ENCODE measurements around the gene KLF11.
"Not testable (repeated sequence)": the region's sequence is repeated elsewhere in the genome, so short reads cannot be mapped to it uniquely, and the experiment has no call there.

DNA sequence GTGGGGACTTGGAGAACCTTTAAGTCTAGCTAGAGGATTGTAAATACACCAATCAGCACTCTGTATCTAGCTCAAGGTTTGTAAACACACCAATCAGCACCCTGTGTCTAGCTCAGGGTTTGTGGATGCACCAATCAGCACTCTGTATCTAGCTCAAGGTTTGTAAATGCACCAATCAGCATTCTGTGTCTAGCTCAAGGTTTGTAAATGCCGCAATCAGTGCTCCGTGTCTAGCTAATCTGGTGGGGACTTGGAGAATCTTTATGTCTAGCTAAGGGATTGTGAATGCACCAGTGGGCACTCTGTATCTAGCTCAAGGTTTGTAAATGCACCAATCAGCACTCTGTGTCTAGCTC lies 48.5 kb downstream of the KLF11 start:
- not testable (repeated sequence) for TF ChIP-seq SP1 (IDR thresholded peaks at IDR 0.05); SUZ12 (IDR thresholded peaks at IDR 0.05); TARDBP (IDR thresholded peaks at IDR 0.05); ELF4 (IDR thresholded peaks at IDR 0.05); FOXA1 (IDR thresholded peaks at IDR 0.05); FOXK2 (IDR thresholded peaks at IDR 0.05); BHLHE40 (IDR thresholded peaks at IDR 0.05; ENCODE audit: borderline replicate concordance); FOXM1 (IDR thresholded peaks at IDR 0.05; ENCODE audit: borderline replicate concordance); HDGF (IDR thresholded peaks at IDR 0.05; ENCODE audit: borderline replicate concordance); LEF1 (IDR thresholded peaks at IDR 0.05; ENCODE audit: borderline replicate concordance); ARNT (IDR thresholded peaks at IDR 0.05); L3MBTL2 (conservative IDR thresholded peaks at IDR 0.05); NFRKB (IDR thresholded peaks at IDR 0.05)
- TF ChIP-seq, protein P1, sequence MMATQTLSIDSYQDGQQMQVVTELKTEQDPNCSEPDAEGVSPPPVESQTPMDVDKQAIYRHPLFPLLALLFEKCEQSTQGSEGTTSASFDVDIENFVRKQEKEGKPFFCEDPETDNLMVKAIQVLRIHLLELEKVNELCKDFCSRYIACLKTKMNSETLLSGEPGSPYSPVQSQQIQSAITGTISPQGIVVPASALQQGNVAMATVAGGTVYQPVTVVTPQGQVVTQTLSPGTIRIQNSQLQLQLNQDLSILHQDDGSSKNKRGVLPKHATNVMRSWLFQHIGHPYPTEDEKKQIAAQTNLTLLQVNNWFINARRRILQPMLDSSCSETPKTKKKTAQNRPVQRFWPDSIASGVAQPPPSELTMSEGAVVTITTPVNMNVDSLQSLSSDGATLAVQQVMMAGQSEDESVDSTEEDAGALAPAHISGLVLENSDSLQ (IDR thresholded peaks at IDR 0.05), result not testable (repeated sequence)

All from HEK293T (cell line).